HG03066 (cell line): Measurements from ENCODE around the gene CTCFL.

Experiments used
- ATAC-seq: cut with Tn5 transposase; IDR thresholded peaks from one replicate; pipeline ENCODE4 v1.9.1; 2021; ENCODE audit warnings: low read depth; ENCODE audit not compliant: unreplicated experiment

The CTCFL gene, protein sequence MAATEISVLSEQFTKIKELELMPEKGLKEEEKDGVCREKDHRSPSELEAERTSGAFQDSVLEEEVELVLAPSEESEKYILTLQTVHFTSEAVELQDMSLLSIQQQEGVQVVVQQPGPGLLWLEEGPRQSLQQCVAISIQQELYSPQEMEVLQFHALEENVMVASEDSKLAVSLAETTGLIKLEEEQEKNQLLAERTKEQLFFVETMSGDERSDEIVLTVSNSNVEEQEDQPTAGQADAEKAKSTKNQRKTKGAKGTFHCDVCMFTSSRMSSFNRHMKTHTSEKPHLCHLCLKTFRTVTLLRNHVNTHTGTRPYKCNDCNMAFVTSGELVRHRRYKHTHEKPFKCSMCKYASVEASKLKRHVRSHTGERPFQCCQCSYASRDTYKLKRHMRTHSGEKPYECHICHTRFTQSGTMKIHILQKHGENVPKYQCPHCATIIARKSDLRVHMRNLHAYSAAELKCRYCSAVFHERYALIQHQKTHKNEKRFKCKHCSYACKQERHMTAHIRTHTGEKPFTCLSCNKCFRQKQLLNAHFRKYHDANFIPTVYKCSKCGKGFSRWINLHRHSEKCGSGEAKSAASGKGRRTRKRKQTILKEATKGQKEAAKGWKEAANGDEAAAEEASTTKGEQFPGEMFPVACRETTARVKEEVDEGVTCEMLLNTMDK

DNA sequence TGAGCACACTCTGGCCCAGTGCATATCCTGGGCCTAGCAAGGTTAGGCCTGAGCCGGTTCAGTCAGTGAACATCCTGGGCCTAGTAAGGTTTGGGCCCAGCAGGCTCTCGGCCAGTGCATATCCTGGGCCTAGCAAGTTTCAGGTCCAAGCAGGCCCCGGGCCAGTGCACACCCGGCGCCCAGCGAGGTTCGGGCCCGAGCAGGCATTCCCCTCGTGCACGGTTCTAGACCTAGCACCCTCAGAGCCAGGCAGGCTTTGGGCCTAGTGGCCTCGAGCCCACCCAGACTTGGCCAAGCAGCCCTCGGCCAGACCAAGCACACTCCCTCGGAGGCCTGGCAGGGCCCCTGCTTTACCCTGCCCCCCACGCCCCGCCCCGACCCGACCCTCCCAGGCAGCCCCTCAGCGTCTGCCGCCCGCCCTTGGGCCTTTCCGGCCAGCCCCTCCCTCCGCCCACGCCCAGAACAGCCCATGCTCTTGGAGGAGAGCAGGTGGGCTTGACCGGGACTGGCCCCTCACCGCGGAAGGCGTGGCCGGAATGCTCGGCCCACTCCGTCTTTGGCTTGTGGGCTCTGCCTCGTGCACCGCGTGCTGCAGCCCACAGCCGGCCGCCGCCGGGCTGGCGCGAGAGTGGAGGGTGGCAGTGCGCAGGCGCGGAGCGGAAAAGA is at the start of gene CTCFL:
Gene CTCFL, minus strand, starts transcription at position 630 of the 666 bp plus-strand sequence. CDS start 935 bp downstream, outside the sequence.
- no peak for ATAC-seq

DNA sequence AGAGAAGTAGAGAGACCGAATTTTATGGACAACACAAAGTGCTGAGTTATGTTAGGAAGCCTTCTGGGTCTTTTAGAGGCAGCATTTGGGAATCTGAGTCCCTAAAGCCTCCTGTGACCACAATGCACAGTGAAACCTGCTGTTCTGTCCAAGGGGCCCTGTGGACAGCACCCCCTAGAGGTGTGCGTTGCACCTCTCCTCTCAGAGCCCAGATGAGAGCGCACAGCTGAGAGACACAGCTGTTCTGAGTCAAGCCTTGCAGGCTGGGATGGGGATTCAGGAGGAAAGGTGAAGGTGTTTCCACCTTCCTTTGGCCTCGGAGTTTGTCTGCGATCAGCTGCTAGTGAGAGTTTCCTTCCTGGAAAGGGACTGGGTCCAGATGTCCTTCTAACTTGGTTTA is 49.0 kb upstream of the CTCFL start:
- ATAC-seq = no peak

DNA sequence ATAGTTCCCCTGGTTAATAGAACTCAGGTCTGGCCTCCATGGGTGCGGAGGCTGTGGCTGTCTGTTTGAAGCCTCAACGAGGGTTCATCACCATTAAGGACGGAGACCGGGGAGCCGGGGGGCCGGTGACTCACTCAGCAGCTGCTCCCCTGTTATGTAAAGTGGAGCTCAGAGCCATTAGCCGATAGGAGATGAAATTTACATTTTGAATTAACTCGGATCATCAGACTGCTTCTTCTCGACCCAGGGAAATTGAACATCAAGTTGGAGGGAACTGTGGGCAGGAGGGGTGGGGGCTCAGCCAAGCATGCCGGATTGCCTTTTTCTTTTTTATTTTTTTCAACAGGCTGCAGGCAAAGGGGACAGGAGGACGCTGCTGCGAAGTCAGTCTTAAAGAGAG is 48.3 kb upstream of the CTCFL start:
- ATAC-seq = no peak

DNA sequence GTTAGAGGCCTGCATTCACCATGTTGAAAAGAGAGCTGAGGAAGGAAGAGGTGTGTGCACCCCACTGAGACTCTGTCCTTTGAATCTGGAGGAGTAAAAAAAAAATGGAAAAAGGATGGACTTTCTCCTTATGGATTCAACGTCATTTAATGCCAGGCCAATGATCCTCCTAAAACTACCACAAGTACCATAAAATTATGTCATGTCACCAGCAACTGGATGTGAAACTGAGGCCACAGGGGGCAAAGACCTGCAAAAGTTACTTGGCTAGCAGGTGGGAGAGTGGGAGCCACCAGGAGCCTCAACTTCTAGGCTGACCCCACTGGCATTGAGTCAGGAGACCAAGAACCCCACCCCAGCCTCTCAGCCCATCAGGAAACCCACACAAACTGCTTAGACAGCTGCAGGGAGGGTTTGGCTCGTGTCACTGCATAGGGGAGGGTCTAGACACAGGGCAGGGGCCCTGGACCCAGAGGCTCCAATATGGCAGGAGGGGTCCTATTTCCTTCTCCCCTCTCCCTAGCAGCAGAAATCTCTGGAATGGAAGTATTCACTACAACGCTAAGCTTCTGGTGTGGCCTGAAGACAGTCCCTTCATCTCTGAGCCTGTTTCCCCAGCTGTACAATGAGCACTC is 47.0 kb upstream of the CTCFL start:
- ATAC-seq = no peak

DNA sequence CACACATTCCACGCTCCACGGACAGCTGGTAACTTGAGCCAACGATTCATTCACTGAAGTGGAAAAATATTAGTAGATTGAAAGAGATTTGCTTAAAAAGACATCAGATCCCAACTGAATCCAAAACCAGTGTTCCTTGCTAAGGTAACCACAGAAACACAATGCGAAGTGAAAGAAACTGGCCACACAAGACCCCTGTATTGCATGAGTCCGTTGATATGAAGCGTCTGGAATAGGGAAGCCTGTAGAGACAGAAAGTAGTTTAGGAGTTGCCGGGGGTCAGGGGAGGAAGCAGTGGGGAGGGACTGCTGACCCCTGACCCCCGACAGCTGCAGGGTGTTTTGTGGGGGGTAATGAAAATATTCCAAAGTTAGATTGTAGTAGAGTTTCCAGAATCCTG is 46.0 kb upstream of the CTCFL start:
- no peak for ATAC-seq

DNA sequence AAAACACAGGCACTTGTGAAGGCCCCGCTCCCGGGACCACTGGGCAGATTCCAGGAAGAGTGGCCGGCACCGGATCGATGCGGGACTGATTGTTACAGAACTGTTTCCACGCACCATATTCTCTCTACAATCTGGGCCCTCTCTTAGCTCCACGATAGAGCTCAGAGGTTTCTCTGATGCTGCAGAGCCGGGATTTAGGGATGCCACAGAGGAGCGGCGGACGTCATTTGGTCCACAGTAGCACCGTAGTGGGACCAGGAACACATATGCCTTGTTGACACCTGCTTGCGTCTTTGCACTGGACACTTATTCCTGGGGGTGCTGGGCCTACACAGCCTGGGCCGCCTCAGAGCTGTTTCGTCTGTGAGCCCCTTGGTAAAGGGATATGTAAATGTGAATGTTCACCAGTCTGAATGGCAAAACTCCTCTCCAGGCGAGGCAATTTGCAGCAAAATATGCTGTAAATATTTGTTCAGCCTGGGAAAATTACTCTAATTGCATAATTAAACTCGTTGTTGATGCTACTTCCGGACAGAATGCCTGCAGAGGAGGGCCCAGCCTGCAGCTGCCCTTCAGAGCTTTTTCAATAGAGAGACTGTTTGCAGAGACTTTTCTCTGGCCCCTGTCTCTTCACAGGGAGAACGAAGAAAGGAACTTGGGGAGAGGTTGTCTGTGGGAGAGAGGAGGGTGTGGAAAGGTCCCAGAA is 45.4 kb upstream of the CTCFL start:
- ATAC-seq = no peak

DNA sequence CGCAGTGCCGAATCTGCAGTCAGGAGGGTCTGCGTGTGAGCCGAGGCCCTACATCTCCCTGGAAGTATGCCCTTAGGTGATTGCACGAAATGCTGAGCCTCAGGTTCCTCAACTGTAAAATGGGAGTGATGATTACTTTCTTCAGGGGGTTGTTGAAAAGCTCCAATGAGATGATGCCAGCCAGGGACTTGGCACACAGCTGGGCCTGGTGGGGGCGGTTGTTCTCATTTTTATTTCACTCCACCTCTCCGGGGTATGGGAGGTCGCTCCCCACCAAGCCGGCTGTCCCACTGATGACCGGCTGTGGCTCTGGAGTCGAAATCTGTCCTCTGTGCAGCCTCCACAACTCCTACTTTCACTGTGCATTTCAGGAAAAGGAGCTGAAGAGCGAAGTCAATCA is 44.0 kb upstream of the CTCFL start:
- no peak for ATAC-seq

DNA sequence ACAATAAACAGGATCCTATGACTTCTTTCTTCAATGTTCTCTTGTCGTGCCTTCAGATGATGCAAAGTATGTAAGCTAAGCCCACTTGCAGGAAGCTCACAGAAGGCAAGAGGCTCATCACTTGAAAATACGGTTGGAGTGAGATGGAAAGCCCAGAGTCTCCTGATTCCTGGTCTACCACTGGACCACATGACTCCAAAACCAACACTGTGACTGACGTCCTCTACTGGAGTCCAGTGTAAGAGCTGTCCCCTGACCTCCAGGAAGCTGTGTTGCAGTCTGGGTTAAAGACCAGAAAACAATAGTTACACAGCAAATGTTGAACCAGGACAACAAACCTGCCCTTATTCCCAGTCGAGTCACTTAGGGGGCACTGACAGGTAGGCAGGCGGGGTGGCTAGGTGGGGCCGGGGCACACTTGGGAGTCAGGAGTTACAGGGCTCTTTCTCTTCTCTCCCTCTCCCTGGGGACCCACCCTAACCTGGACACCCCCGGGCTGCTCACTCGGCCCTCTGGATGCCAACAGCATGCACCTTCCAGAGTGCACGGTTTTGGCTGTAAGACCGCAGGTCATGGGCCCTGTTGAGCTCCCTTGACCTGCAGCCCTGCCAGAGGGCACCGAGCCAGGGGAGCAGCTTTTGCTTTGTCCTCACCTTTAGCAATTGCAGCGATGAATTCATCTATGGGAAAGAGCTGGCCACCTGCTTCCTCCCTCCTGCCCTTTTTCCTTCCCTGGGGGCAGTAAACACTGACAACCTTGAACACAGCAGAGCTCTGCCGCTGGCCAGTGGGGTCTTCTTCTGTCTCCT is 43.4 kb upstream of the CTCFL start:
- ATAC-seq = no peak

DNA sequence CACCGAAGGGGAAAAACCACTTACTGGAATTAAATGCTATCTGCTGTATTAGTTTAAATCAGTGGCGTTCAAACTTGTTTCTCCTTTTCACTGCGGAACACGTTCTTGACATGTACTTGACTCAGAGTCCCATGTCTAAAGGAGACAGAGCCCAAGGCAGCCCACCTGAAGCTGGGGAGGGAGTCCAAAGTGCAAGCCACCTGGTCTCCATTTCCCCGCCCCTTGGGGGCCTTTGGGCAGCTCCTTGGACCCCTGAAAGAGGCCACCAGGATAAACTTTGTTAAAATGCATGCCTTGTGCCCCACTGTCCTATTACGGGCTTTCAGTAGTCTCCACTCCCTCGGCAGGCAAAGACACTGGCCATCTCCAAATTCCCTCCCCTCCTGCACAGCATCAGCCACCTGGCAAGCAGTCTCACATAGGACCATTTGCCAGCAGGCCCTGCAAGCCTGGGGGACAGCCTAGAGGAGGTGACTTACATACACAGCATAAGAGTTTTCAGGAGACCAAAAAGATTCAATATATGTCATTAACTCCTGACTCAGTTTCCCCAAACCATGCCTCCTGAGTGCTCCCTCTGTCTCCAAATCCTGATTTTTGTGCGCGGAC is 42.6 kb upstream of the CTCFL start:
- ATAC-seq = no peak

DNA sequence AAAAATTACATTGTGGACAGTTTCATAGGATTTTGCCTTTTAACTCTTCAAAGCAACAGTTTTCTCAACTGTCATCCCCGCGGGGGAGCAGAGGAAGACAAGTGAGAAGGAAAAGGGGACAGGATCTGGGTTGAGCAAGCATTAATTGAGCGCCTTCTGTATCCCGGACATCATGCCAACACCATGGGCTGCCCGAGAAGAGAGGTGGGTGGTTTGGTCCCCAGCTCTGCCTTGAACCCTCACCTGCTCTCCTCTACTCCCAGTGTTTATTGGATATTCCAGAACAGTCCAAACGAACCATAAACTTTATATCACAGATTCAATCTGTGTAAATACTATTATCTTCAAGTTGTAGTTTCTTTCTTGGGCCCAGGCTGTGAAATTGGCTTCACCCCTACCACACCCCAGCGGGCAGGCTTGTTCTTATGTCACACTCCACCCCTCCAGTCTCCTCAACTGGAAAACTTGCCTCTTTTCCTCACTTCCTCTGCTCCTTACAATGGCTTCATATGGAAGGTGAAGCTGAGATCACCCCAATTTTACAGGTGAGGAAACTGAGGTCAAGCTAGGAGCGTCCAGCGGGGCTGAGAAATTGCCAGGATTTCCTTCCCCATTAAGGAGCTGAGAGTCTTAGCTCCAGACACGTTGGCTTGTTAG is 42.0 kb upstream of the CTCFL start:
- no peak for ATAC-seq

DNA sequence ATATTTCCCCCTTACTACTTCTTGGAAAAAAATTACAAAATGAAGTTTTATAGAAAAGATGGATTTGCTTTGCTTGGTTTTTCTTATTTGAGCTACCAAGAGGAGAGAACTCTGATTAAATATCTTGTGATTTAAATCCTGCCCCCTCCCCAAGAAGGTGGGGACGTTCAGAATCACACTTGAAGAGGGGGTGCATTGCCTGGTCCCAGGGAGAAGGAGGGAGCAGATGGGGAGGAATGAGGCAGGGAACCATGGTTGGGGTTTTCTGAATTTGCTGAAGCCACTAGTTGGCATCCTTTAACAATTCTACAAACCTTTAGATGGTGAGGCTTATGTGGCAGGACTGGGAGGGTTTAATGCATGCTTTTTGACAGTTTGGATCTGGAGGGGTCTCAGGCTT is 41.5 kb upstream of the CTCFL start:
- ATAC-seq = no peak

DNA sequence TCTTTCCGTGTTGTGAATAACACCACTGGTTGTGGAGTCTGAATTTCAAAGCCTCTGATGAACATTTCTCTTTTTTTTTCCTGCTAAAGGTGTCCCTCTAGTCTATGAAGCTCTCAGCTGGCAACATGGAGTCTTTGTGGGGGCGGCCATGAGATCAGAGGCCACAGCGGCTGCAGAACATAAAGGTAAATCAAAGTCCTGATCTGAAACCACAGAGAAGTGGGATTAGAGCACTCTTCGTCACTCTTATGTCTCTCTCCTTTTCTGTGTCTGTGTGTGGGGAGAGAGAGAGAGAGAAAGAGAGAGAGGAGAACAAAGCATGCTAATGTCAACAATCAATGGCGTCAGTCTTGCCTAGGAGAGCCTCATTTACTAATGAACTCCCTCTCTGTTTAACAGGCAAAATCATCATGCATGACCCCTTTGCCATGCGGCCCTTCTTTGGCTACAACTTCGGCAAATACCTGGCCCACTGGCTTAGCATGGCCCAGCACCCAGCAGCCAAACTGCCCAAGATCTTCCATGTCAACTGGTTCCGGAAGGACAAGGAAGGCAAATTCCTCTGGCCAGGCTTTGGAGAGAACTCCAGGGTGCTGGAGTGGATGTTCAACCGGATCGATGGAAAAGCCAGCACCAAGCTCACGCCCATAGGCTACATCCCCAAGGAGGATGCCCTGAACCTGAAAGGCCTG is 40.2 kb upstream of the CTCFL start:
- ATAC-seq = no peak

DNA sequence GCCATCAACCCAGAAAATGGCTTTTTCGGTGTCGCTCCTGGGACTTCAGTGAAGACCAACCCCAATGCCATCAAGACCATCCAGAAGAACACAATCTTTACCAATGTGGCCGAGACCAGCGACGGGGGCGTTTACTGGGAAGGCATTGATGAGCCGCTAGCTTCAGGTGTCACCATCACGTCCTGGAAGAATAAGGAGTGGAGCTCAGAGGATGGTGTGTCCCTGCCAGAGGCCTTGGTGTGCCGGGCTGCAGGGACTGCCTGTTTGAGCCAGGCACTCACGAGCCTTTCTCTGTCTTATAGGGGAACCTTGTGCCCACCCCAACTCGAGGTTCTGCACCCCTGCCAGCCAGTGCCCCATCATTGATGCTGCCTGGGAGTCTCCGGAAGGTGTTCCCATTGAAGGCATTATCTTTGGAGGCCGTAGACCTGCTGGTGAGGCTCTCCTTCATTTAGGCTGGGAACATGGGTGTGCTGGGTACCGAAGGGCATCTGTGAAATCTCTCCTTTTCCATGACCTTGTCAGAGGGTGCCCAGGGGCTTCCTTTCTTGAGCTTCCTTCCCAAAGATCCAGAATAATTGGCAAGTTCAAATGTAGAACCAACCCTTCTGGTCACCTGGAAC is 39.4 kb upstream of the CTCFL start:
- no peak for ATAC-seq

DNA sequence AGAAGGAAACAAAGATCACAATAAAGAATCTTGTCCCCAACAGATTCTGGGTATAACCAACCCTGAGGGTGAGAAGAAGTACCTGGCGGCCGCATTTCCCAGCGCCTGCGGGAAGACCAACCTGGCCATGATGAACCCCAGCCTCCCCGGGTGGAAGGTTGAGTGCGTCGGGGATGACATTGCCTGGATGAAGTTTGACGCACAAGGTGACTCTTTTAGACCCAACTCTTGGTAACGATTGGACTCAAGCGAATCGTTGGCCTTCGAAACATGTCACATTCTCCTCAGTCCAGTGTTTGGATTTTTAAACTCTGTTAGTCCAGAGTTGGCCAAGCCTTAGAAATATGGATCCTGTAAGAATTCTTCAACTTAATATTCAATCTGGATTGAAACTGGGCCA is 38.6 kb upstream of the CTCFL start:
- ATAC-seq = no peak

DNA sequence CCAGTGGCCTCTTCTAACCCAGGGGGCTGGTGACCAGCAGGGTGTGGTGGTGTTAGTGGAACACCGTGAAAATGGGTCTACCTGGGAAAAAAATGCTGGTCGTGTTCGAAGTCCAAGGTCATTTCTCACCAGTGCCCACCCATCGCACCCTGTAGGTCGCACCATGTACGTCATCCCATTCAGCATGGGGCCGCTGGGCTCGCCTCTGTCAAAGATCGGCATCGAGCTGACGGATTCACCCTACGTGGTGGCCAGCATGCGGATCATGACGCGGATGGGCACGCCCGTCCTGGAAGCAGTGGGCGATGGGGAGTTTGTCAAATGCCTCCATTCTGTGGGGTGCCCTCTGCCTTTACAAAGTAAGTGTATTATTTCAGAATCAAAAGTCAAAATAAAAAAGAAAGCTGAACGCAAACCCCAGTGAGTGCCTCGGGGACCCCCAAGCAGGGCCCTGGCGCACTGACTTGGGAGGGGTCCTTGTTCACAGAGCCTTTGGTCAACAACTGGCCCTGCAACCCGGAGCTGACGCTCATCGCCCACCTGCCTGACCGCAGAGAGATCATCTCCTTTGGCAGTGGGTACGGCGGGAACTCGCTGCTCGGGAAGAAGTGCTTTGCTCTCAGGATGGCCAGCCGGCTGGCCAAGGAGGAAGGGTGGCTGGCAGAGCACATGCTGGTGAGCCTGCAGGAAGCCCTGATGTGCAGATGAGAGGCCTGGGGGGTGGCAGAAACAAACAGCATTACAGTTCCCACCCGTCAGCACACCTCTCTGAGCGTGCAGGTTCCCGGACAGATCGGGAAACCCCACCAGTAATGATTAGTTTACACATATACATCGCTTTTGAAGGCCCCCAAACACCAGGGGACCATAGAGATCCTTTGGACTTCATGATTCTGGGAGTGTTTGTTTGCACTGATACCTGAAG is 37.9 kb upstream of the CTCFL start:
- no peak for ATAC-seq

DNA sequence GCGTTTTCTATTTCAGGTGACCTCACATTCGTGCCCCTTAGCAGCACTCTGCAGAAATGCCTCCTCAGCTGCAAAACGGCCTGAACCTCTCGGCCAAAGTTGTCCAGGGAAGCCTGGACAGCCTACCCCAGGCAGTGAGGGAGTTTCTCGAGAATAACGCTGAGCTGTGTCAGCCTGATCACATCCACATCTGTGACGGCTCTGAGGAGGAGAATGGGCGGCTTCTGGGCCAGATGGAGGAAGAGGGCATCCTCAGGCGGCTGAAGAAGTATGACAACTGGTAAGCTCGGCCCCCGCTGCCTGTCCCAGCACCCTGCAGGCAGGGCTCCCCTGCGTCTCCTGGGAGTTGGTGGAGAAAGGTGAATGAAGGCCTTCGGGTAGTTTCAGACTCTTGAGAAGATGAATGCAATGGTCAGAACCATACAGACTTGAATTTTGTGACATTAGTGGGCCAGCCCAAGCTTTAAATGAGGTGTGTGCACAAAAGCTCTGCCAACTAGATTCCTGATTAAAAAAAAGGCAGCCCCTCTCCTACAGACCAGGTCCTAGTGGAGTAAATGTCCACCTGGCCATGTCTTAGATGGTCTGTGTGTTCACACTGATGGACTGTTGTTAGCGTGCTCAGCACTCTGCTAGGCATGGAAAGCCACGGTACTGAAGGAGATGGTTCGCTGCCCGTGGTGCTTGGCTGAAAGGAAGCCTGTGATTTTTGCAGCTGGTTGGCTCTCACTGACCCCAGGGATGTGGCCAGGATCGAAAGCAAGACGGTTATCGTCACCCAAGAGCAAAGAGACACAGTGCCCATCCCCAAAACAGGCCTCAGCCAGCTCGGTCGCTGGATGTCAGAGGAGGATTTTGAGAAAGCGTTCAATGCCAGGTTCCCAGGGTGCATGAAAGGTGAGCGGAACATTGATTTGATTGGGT is 36.7 kb upstream of the CTCFL start:
- ATAC-seq = no peak
